Esophagus muscularis mucosa (tissue), 4 donors: Measurements from ENCODE around the gene TMCO6. TPM values are rescaled to one million over a fixed set of nuclear protein-coding genes. Genes with fewer than 3 reads are reported as not detected.
A peak's percentile ranks its signal among the peaks of the same experiment; 100 is the strongest.
"Not testable (repeated sequence)": the region's sequence is repeated elsewhere in the genome, so short reads cannot be mapped to it uniquely, and the experiment has no call there.

Experiments used
- DNase-seq: peaks from one replicate; pipeline ENCODE4 v3.0.0-alpha.2; 2017; ENCODE audit errors: extremely low spot score
- H3K27ac ChIP-seq, 4 donors: fragments of 200-600 bp; sonication (generic); replicated peaks in 1 of 4; 1 replicate in 3 of 4; 2 replicates in 1 of 4; pipeline ENCODE4 v1.5.1; 2016 to 2019; ENCODE audit warnings: mild to moderate bottlenecking in 1 of 4
- H3K27me3 ChIP-seq, 4 donors: fragments of 200-600 bp; sonication (generic); one replicate each; pipeline versions ENCODE4 v1.5.1 to v1.6.0; 2016 to 2019
- H3K36me3 ChIP-seq, 4 donors: fragments of 200-600 bp; sonication (generic); one replicate each; pipeline ENCODE4 v1.5.1; 2016 to 2019
- H3K4me1 ChIP-seq, 4 donors: fragments of 200-600 bp; sonication (generic); one replicate each; pipeline ENCODE4 v1.5.1; 2016 to 2019
- H3K4me3 ChIP-seq, 4 donors: fragments of 200-600 bp; sonication (generic); 1 replicate in 2 of 4; 2 replicates in 2 of 4; pipeline ENCODE4 v1.5.1; 2016 to 2019; ENCODE audit warnings: mild to moderate bottlenecking in 4 of 4, moderate library complexity in 1 of 4
- H3K9me3 ChIP-seq, 4 donors: fragments of 200-600 bp; sonication (generic); 1 replicate in 3 of 4; 2 replicates in 1 of 4; pipeline ENCODE4 v1.5.1; 2016 to 2019
- CTCF ChIP-seq, 3 experiments: fragments of 200-600 bp in 2 of 3; fragments of 450-650 bp in 1 of 3; sonication (generic) in 2 of 3; IDR thresholded peaks; one replicate each; pipeline ENCODE4 v1.5.1; 2017 to 2019; ENCODE audit warnings: antibody characterized with exemption in 3 of 3, mild to moderate bottlenecking in 2 of 3, moderate library complexity in 1 of 3
- EP300 ChIP-seq: sonication (generic); formaldehyde crosslinking; IDR thresholded peaks from one replicate; pipeline ENCODE4 v1.6.1; 2017; ENCODE audit warnings: antibody characterized with exemption
- POLR2A ChIP-seq: fragments of 450-650 bp; IDR thresholded peaks from one replicate; pipeline ENCODE4 v1.6.1; 2017; ENCODE audit warnings: antibody characterized with exemption, moderate library complexity, mild to moderate bottlenecking, low read depth
- POLR2AphosphoS5 ChIP-seq, 2 donors: sonication (generic); formaldehyde crosslinking; IDR thresholded peaks; one replicate each; pipeline ENCODE4 v1.6.1; 2017; ENCODE audit warnings: antibody characterized with exemption in 2 of 2
- WGBS: methylation state at CpG from one replicate; pipeline ENCODE4 v1.1.5; 2018; 5-methylcytosine and 5-hydroxymethylcytosine counted together
- intact Hi-C: fragments of 100-400 bp; cut with DNase I; formaldehyde crosslinking; loops from one replicate; pipeline ENCODE4 v1.15.1; 2023
- total RNA-seq, 4 donors: library from RNA; depleted of rRNA; stranded (reverse); fragments of >200 nt; gene quantifications; one replicate each; pipeline versions ENCODE4 v1.1.0 to v1.2.1, GENCODE V29; 2016

Gene TMCO6
- total RNA-seq, 4 donors from 2014 or later = 14.0 to 41.4 (median 22.2) TPM

DNA sequence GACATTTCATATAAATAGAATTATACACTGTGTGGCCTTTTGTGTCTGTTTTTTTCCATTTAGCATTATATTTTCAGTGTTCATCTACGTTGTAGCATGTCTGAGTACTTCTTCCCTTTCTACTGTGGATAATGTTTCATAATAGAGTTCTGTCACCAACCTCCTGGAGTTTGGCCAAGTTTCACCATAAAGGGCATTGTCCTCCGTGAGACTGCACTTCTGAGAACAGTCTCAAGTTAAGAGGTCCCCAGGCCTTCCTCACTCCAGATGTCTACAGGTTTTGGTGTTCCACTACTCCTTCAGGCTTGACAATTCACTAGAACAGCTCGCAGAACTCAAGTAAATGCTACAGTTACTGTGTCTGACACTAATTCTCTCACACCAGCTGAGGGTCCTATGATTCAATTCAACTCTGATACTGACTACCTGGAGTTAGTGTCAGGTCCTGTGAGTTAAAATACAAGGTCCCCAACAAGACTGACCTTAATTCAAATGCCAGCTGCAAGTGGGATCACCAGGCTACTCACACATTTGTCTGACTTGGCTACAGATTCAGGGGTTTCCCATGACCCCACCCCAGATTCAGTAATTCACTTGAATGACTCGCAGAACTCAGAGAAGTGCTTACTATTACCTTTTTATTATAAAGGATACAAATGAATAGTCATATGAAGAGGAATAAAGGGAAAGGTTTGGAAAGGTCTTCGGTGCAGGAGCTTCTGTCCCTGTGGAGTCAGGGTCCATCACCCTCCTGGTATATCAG is 43.5 kb upstream of the TMCO6 start:
- no peaks in the 10 kb centered on the region for H3K9me3 ChIP-seq
- peaks cover 0 to 11% (median 3%) of the 10 kb centered on the region in 4 donors for H3K4me1 ChIP-seq
- no peak for TF ChIP-seq POLR2A
- no peaks in the 10 kb centered on the region for H3K36me3 ChIP-seq
- no peak overlapping the region for H3K27ac ChIP-seq
- no peak overlapping the region for H3K4me3 ChIP-seq
- no peak for DNase-seq
- peaks cover 0 to 5% (median 0%) of the 10 kb centered on the region in 4 donors for H3K27me3 ChIP-seq
- WGBS = 79% methylated on average over 5 of the region's 5 CpGs
- intact Hi-C loops = no loop called here

GRCh38 chr5:140596321-140596741 is 42.9 kb upstream of the TMCO6 start:
- Histone ChIP-seq H3K27me3 (peaks cover 0 to 5% (median 0%) of the 10 kb centered on the region in 4 donors), H3K27ac (no peak overlapping the region), H3K4me3 (no peak overlapping the region), H3K36me3 (no peaks in the 10 kb centered on the region), H3K9me3 (no peaks in the 10 kb centered on the region), H3K4me1 (peaks cover 0 to 11% (median 3%) of the 10 kb centered on the region in 4 donors)
- intact Hi-C loops = no loop called here
- no peak for TF ChIP-seq EP300
- no peak for TF ChIP-seq CTCF (IDR thresholded peaks at IDR 0.05)
- no peak for DNase-seq
- WGBS = 75% methylated on average over 1 of the region's 1 CpG

DNA sequence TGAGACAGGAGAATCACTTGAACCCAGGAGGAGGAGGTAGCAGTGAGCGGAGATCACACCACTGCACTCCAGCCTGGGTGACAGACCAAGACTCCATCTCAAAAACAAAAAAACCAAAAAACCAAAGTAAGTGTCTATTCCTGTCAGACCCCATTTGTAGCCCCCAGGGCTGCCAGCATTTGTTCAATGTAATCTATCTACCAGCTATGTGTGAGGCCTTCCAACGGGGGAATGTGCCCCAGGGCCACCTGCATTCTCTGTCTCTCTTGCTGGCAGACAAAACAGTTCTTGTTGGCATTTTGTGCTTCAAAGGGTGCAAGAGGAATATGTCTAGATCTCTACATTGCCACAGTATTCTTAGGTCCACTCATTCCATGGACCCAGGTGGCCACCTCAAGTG is 40.4 kb upstream of the TMCO6 start:
- Histone ChIP-seq H3K27ac (no peak overlapping the region), H3K36me3 (no peaks in the 10 kb centered on the region), H3K4me3 (no peak overlapping the region), H3K4me1 (peaks cover 0 to 11% (median 3%) of the 10 kb centered on the region in 4 donors), H3K9me3 (no peaks in the 10 kb centered on the region), H3K27me3 (peaks cover 0 to 5% (median 0%) of the 10 kb centered on the region in 4 donors)
- no peak for DNase-seq
- intact Hi-C loops = no loop called here
- TF ChIP-seq CTCF (IDR thresholded peaks at IDR 0.05) (no peak), EP300 (no peak), POLR2AphosphoS5 (IDR thresholded peaks at IDR 0.05) (no peak), POLR2A (no peak)
- 68% methylated on average over 2 of the region's 2 CpGs for WGBS

- no peak overlapping the region for H3K27ac ChIP-seq
- H3K36me3 ChIP-seq = no peaks in the 10 kb centered on the region
- TF ChIP-seq POLR2AphosphoS5 (IDR thresholded peaks at IDR 0.05) (no peak), CTCF (IDR thresholded peaks at IDR 0.05) (no peak), POLR2A (no peak), EP300 (no peak)
- no peak for DNase-seq
- H3K27me3 ChIP-seq = no peaks in the 10 kb centered on the region
- intact Hi-C loops = no loop called here
- no peak overlapping the region for H3K4me3 ChIP-seq
- no peaks in the 10 kb centered on the region for H3K9me3 ChIP-seq
- H3K4me1 ChIP-seq = peaks cover 0 to 10% (median 3%) of the 10 kb centered on the region in 4 donors
These were observed 39.2 kb upstream of the TMCO6 start for GRCh38 chr5:140600096-140600495.

DNA sequence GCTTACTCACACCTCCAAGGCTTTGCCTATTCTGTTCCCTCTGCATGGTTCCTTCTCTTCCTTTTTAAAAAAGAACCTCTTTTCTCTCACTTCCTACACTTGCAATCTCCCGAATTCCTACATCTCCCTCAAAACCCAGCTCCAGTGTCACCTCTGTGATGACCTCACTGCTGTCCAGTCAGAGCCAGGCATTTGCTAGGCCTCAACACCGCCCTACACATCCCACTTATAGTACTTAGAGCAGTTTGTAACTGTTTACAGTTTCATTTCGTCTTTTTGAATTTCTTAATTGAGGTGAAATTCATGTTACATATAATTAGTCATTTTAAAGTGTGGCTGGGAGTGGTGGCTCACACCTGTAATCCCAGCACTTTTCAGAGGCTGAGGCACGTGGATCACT is 37.1 kb upstream of the TMCO6 start:
- no peaks in the 10 kb centered on the region for H3K27me3 ChIP-seq
- H3K4me3 ChIP-seq = no peak overlapping the region
- H3K4me1 ChIP-seq = no peaks in the 10 kb centered on the region
- no peak for DNase-seq
- TF ChIP-seq POLR2A = no peak
- TF ChIP-seq EP300 = no peak
- TF ChIP-seq POLR2AphosphoS5 (IDR thresholded peaks at IDR 0.05) = no peak
- no peak for TF ChIP-seq CTCF (IDR thresholded peaks at IDR 0.05)
- 69% methylated on average over 4 of the region's 4 CpGs for WGBS
- no peaks in the 10 kb centered on the region for H3K9me3 ChIP-seq
- H3K36me3 ChIP-seq = no peaks in the 10 kb centered on the region
- intact Hi-C loops = no loop called here
- H3K27ac ChIP-seq = peak overlapping the region in 1 of 4 donors; percentile 28

DNA sequence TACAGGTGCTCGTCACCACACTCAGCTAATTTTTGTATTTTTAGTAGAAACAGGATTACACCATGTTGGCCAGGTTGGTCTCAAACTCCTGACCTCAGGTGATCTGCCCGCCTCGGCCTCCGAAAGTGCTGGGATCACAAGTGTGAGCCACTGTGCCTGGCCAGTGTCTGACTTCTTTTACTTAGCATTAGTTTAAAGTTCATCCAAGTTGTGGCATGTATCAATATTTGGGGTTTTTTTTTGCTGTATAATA is 35.9 kb upstream of the TMCO6 start:
- H3K36me3 ChIP-seq, H3K4me3 ChIP-seq, H3K27ac ChIP-seq, DNase-seq, H3K9me3 ChIP-seq, H3K27me3 ChIP-seq, intact Hi-C loops, H3K4me1 ChIP-seq: not testable (repeated sequence)
- WGBS = 92% methylated on average over 4 of the region's 4 CpGs
